Mucosa of gallbladder (tissue), 1 donor: ENCODE results near the gene ABHD3. TPM values are rescaled to one million over a fixed set of nuclear protein-coding genes. Genes with fewer than 3 reads are reported as not detected.
"Not testable (repeated sequence)": the region's sequence is repeated elsewhere in the genome, so short reads cannot be mapped to it uniquely, and the experiment has no call there.

Experiments
- DNase-seq: peaks from one replicate; pipeline ENCODE4 v3.0.0-alpha.2; 2020; ENCODE audit warnings: low spot score
- total RNA-seq: library from RNA; stranded (reverse); gene quantifications from one replicate; pipeline ENCODE4 v1.2.1, GENCODE V29; 2021
- donor health status: DM: no; HTN: no; CAD: no.

Gene ABHD3
- total RNA-seq, 1 donor from 2014 or later: 71.4 TPM

DNA sequence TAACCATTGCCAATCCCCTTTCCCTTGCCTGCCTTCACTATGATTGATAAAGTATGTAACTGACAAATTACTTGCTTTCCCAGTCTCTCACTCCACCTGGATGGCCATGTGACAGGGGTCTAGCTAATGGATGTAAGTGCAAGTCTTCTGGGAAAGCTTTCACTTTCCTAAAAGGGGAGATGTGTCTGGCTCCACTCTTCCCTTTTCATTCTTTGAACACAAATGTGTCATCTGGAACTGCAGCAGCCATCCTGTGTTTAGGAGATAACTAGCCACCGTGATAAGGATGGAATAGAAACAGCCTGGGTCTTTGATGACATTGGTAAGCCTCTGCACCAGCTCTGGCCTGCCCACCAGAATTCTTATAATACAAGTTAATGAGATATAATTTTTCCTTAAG lies 54.3 kb downstream of the ABHD3 start:
- no peak for DNase-seq

DNA sequence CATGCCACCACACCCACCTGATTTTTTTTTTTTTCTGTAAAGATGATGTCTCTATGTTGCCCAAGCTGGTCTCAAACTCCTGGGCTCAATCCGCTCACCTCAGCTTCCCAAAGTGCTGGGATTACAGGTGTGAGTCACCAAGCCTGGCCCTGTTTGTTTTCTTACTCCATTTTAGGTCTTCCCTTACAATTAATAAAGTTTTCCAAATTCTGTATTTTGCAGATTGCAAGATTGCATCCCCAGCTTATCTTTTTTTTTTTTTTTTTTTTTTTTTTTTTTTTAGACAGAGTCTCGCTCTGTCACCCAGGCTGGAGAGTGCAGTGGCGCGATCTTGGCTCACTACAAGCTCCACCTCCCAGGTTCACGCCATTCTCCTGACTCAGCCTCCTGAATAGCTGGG lies 64.2 kb downstream of the ABHD3 start:
- not testable (repeated sequence) for DNase-seq

DNA sequence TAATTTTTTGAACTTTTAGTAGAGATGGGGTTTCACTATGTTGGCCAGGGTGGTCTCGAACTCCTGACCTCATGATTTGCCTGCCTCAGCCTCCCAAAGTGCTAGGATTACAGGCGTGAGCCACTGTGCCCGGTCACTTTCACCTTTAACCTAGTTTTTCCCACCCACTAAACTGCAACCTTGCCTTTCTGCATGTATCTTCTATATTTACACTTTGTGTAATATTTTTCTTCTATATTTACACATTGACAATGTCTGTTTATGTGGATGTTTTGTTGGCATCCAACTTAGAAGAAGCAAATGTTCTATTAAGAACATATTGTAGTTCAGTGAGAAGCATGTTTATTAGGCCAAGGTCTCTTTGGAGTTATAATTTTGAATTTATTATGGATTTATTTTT lies 65.8 kb downstream of the ABHD3 start:
- no peak for DNase-seq

DNA sequence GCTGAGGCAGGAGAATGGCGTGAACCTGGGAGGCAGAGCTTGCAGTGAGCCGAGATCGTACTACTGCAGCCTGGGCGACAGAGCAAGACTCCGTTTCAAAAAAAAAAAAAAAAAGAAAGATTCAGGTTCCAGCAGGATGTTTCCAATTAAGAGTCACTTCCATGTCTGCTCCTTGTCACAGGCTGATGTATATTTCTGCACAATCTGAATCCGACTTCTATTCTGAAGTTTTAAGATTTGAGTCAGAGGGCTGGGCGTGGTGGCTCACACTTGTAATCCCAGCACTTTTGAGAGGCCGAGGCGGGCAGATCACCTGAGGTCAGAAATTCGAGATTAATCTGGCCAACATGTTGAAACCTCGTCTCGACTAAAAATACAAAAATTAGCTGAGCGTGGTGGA lies 67.8 kb downstream of the ABHD3 start:
- DNase-seq: no peak

DNA sequence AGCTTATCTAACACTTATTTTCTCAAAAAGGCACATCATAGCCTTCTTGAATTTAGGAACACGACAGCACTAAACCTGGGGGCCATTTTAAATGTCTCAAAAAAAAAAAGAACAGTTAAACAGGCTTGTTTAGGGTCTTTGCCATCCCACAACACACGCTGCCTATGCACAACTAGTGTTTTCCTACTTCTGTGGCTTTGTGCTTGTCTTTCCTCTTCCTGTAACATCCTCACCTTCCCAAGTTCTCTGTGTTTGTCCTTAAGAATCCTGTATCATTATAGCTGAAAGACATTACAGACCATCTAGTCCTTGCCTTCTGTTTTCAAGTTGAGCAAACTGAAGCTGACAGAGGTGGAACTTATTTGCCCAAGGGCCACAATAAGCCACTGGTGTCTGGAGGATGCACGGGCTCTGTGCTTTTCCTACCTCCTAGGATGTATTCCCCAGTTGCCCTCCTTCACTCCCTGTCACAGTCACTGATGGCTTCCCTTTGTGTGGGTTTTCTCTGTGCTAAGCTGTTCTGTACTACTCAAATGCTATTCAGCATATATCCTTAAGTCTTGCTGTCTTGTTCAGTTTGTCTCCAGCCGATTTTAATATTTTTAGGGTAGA lies 69.9 kb downstream of the ABHD3 start:
- no peak for DNase-seq

DNA sequence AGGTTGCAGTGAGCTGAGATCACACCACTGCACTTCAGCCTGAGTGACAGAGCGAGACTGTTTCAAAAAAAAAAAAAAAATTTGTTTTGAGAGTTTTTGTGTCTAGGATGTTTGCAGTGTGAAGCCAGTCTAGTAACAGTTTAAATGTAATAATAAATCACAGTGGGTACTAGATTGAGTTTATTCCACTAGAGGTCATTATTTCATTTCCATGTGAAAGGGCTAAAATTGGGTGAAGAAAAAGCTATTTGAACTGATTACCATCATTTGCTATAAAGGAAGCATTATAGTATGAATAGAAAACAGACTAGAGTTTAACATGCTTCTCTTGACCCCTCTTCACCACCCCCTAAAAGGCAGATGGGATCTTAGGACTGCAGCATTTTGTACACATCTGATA lies 72.2 kb downstream of the ABHD3 start:
- DNase-seq: no peak

- DNase-seq: no peak
Measured at GRCh38 chr18:21629089-21629832, 75.3 kb downstream of the ABHD3 start.

GRCh38 chr18:21621640-21622039 lies 82.9 kb downstream of the ABHD3 start:
- DNase-seq: not testable (repeated sequence)

DNA sequence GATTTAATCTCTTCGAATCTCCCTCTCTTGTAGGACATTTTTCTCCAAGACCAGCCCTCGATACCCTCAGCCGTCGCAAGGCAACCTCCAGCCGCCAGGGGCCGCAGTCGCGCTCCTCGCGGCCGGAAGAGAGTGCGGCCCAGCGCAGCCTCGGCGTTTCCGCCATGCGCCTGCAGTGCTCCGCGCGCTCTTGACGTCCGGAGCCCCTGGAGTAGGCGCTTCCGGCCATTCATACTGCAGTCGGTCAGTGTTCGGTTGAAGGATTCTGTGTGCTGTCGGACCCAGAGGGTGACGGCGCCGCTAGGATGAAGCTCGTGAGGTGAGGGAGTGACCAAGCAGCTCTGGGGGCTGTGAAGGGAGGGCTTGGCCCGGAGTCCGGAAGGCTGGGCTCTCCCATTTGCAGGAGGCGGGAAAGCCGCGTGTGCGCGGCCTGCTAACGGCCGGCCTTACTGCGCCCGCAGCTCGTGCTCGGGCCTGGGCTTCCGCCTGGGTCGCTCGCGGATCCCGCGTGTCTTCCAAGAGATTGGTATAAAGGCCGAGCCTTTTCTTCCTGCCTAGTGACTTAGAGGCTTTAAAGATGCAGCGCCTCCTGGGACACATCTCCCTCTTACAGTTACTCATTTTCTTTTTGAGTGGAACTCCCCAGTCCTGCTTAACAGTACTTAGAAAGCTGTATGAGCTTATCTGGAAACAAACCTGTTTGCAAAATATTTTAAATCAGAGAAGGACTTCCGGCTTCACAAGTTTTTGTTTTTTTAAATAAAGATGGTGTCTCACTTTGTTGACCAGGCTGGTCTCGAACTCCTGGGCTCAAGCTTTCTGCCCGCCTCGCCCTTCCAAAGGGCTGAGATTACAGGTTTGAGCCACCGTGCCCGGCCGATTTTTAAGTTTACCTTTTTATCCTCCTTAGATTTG lies 92.2 kb downstream of the ABHD3 start, which contains the start of gene SNRPD1:
Gene SNRPD1, plus strand, starts transcription at position 190 of the 915 bp plus-strand sequence. Its CDS starts 116 bp downstream, at position 306.
- DNase-seq: peak; percentile 90

GRCh38 chr18:21611401-21612124 lies 93.0 kb downstream of the ABHD3 start:
- DNase-seq: not testable (repeated sequence)

DNA sequence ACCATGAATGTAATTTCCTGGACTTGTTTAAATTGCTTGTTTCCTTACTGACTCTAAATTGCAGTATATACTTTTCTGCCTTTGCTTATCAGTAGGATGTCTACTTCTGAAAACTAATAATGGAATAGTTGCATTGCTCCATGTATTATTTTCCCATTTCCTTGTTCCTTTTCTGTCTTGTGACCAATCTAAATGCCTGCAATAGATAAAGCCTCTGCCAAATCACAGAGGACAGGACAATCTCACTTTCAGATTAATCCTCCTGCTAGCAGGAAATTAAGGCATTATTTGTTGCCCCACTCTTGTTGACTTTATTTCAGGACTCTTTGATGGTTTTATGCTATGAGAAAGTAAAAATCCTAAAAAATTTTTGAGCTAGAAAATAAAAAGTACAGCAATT lies 99.4 kb downstream of the ABHD3 start:
- no peak for DNase-seq

DNA sequence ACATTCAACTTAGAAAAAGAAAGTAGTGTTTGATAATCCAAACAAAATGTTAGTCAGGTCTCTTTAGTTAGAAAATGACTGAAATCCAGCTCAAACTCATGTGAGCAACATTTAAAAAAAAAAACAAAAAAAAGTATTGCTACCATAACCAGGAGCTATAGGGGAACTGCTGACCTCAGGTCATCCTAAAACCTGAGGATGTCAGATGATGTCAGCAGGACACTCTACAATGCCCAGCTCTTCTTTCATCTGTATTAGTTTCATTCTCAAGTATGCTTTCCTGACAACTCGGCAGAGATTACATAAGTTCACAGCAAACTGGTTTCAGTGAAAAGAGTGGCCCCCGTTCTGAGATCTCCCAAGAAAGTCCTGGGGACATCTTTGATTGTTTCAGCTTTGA lies 99.9 kb downstream of the ABHD3 start:
- no peak for DNase-seq

GRCh38 chr18:21602299-21602587 lies 102.3 kb downstream of the ABHD3 start:
- DNase-seq: no peak

Other genes starting within 250 kb of the ABHD3 start
- gene ESCO1, start 104.1 kb downstream of the ABHD3 start, total RNA-seq: 15.4 TPM
- 29.9 TPM for gene SNRPD1, start 92.5 kb downstream of the ABHD3 start, total RNA-seq
- 37.9 TPM for gene MIB1, start 36.0 kb upstream of the ABHD3 start, total RNA-seq